Measurements from ENCODE around the gene FBXW2. TPM values are rescaled to one million over a fixed set of nuclear protein-coding genes. Genes with fewer than 3 reads are reported as not detected.

Gene FBXW2
- total and polyA plus RNA-seq, 2 donors (not counting 1 experiment from before 2014, with no cell fraction given) = 14.9 to 70.6 TPM

DNA sequence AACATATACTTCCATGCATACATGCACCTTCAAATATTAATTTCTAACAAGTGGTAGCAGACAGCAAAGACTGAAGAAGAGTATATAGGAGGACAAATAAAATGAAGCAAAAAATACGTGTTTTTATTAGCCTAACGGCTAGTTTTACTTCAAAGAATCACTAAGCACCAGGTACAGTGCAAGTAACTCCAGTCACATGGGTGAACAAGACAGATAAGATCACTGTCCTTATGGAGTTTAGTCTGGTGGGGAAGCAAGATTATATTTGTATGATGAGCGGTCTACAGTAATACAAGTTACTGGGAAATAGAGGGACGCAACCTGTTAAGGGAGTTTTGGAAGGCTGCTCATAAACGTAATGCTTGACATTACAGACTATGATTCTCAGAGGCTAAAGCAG lies 16.0 kb downstream of the FBXW2 start:
- no peak for DNase-seq
- 100% methylated on average over 2 of the region's 5 CpGs for WGBS (ENCODE audit: insufficient coverage)
- Histone ChIP-seq H4K20me1 (ENCODE audit: control insufficient read depth, insufficient read depth, low read length, poor library complexity, severe bottlenecking) (peaks cover 16% of the 10 kb centered on the region), H3K9me3 (ENCODE audit: control extremely low read depth in 1 of 3, control insufficient read depth in 2 of 3, insufficient read depth in 1 of 3, low read length in 2 of 3) (no peaks in the 10 kb centered on the region), H3K4me3 (ENCODE audit: control extremely low read depth in 1 of 5, extremely low read depth in 1 of 5, insufficient read depth in 1 of 5, low read depth in 2 of 5, low read length in 4 of 5) (no peak overlapping the region), H3K27ac (ENCODE audit: low read length in 2 of 2) (no peak overlapping the region), H3K9ac (ENCODE audit: low read length) (no peak overlapping the region), H3K27me3 (replicated peaks in 1 of 4; ENCODE audit: control extremely low read depth in 1 of 4, control insufficient read depth in 3 of 4, insufficient read depth in 4 of 4, low read length in 3 of 4) (no peaks in the 10 kb centered on the region), H3K4me2 (replicated peaks; ENCODE audit: low read depth, low read length, poor library complexity, severe bottlenecking) (no peak overlapping the region), H2AFZ (ENCODE audit: insufficient read depth, low read depth, low read length, poor library complexity, severe bottlenecking) (no peak overlapping the region), H3K36me3 (replicated peaks in 1 of 2; ENCODE audit: control extremely low read depth in 1 of 2, control insufficient read depth in 1 of 2, extremely low read depth in 1 of 2, insufficient read depth in 2 of 2, low read length in 1 of 2) (peaks cover 23 to 50% of the 10 kb centered on the region in 2 experiments), H3K4me1 (ENCODE audit: control insufficient read depth in 2 of 2, insufficient read depth in 2 of 2, low read length in 2 of 2) (no peaks in the 10 kb centered on the region), H3K79me2 (ENCODE audit: control insufficient read depth, insufficient read depth, low read length) (peaks cover 34% of the 10 kb centered on the region)
- Mint-ChIP-seq H3K27me3 (no peaks in the 10 kb centered on the region), H3K27ac (no peak overlapping the region), H3K4me3 (no peak overlapping the region), H3K9me3 (ENCODE audit: insufficient read depth) (no peaks in the 10 kb centered on the region), H3K4me1 (no peaks in the 10 kb centered on the region)
- TF ChIP-seq, protein P1, sequence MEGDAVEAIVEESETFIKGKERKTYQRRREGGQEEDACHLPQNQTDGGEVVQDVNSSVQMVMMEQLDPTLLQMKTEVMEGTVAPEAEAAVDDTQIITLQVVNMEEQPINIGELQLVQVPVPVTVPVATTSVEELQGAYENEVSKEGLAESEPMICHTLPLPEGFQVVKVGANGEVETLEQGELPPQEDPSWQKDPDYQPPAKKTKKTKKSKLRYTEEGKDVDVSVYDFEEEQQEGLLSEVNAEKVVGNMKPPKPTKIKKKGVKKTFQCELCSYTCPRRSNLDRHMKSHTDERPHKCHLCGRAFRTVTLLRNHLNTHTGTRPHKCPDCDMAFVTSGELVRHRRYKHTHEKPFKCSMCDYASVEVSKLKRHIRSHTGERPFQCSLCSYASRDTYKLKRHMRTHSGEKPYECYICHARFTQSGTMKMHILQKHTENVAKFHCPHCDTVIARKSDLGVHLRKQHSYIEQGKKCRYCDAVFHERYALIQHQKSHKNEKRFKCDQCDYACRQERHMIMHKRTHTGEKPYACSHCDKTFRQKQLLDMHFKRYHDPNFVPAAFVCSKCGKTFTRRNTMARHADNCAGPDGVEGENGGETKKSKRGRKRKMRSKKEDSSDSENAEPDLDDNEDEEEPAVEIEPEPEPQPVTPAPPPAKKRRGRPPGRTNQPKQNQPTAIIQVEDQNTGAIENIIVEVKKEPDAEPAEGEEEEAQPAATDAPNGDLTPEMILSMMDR (IDR thresholded peaks at IDR 0.05) = no peak
- TF ChIP-seq EZH2 (IDR thresholded peaks at IDR 0.05; ENCODE audit: borderline replicate concordance, insufficient read depth, low read depth, low read length, poor library complexity, severe bottlenecking) = no peak
- intact Hi-C loops (cut with micrococcal nuclease) = no loop called here
- no peak for ATAC-seq (ENCODE audit: low read depth)
- ChIA-PET CTCF (interaction anchor here (0.6 to 0.7 kb wide), 2 partner anchors 8 to 283 kb away, joined by 4 read pairs; no protein-coding TSS in a partner anchor), POLR2A (no interaction called here)

DNA sequence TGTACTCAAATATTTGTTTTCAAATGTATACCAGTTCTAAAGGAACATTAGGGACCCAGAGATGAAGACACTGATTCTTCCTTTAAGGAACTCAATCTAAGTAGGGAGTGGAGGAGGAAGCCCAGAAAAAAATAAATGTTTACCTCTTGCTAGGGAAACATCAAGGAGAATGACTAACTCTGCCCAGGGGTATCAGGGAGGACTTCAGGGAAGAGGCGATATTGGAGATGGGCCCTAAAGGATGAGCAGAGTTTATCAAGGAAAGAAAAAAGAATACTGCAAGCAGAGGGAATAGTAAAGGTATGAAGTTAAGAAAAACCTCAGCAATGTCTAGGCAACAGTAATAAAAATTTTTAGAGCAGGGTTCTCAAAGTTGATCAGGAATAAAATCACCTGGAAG lies 16.4 kb downstream of the FBXW2 start:
- H3K27ac Mint-ChIP-seq = no peak overlapping the region
- Histone ChIP-seq H3K4me3 (ENCODE audit: control extremely low read depth in 1 of 5, extremely low read depth in 1 of 5, insufficient read depth in 1 of 5, low read depth in 2 of 5, low read length in 4 of 5) (no peak overlapping the region), H3K4me1 (ENCODE audit: control insufficient read depth in 2 of 2, insufficient read depth in 2 of 2, low read length in 2 of 2) (no peaks in the 10 kb centered on the region), H4K20me1 (ENCODE audit: control insufficient read depth, insufficient read depth, low read length, poor library complexity, severe bottlenecking) (peaks cover 16% of the 10 kb centered on the region), H3K9me3 (ENCODE audit: control extremely low read depth in 1 of 3, control insufficient read depth in 2 of 3, insufficient read depth in 1 of 3, low read length in 2 of 3) (no peaks in the 10 kb centered on the region), H3K79me2 (ENCODE audit: control insufficient read depth, insufficient read depth, low read length) (peaks cover 31% of the 10 kb centered on the region), H3K27me3 (replicated peaks in 1 of 4; ENCODE audit: control extremely low read depth in 1 of 4, control insufficient read depth in 3 of 4, insufficient read depth in 4 of 4, low read length in 3 of 4) (no peaks in the 10 kb centered on the region), H3K4me2 (replicated peaks; ENCODE audit: low read depth, low read length, poor library complexity, severe bottlenecking) (no peak overlapping the region), H3K9ac (ENCODE audit: low read length) (no peak overlapping the region), H2AFZ (ENCODE audit: insufficient read depth, low read depth, low read length, poor library complexity, severe bottlenecking) (no peak overlapping the region), H3K36me3 (replicated peaks in 1 of 2; ENCODE audit: control extremely low read depth in 1 of 2, control insufficient read depth in 1 of 2, extremely low read depth in 1 of 2, insufficient read depth in 2 of 2, low read length in 1 of 2) (peaks cover 23 to 50% of the 10 kb centered on the region in 2 experiments), H3K27ac (ENCODE audit: low read length in 2 of 2) (no peak overlapping the region)
- DNase-seq (no peak), ATAC-seq (ENCODE audit: low read depth) (no peak)
- WGBS (ENCODE audit: insufficient coverage) = 100% methylated on average over 1 of the region's 1 CpG
- intact Hi-C loops (cut with micrococcal nuclease) = no loop called here
- H3K4me1 Mint-ChIP-seq = no peaks in the 10 kb centered on the region
- CTCF ChIA-PET = interaction anchor here (0.6 to 0.7 kb wide), 2 partner anchors 8 to 283 kb away, joined by 4 read pairs; no protein-coding TSS in a partner anchor
- no peaks in the 10 kb centered on the region for H3K9me3 Mint-ChIP-seq (ENCODE audit: insufficient read depth)
- TF ChIP-seq EZH2 (IDR thresholded peaks at IDR 0.05; ENCODE audit: borderline replicate concordance, insufficient read depth, low read depth, low read length, poor library complexity, severe bottlenecking) = no peak
- TF ChIP-seq, protein P1 (IDR thresholded peaks at IDR 0.05) = no peak
- POLR2A ChIA-PET = no interaction called here
- H3K27me3 Mint-ChIP-seq = no peaks in the 10 kb centered on the region
- H3K4me3 Mint-ChIP-seq = no peak overlapping the region
